ENCODE measurements around the gene C4A. TPM values are rescaled to one million over a fixed set of nuclear protein-coding genes. Genes with fewer than 3 reads are reported as not detected.
"Not testable (repeated sequence)": the region's sequence is repeated elsewhere in the genome, so short reads cannot be mapped to it uniquely, and the experiment has no call there.

C4A gene
- polyA plus RNA-seq, 3 donors = 12.6 TPM; not detected in 2

GRCh38 chr6:31979238-31979898, 2.5 kb upstream of the C4A start:
- Histone ChIP-seq H4K20me1 (ENCODE audit: insufficient read depth, low read length) (no peaks in the 10 kb centered on the region), H3K4me2 (replicated peaks; ENCODE audit: extremely low read depth, low read length, poor library complexity, severe bottlenecking) (no peak overlapping the region), H3K4me3 (replicated peaks in 1 of 3; ENCODE audit: low read depth in 2 of 3, low read length in 3 of 3) (no peak overlapping the region), H3K9ac (ENCODE audit: insufficient read depth, low read length, poor library complexity, severe bottlenecking) (no peak overlapping the region), H3K4me1 (ENCODE audit: control insufficient read depth in 1 of 2, insufficient read depth in 2 of 2, low read length in 2 of 2) (no peaks in the 10 kb centered on the region), H2AFZ (ENCODE audit: insufficient read depth, low read depth, low read length, poor library complexity, severe bottlenecking) (no peak overlapping the region), H3K27me3 (ENCODE audit: control insufficient read depth in 2 of 2, insufficient read depth in 2 of 2, low read length in 2 of 2) (no peaks in the 10 kb centered on the region), H3K27ac (ENCODE audit: low read depth in 1 of 2, low read length in 2 of 2) (no peak overlapping the region), H3K36me3 (replicated peaks in 1 of 2; ENCODE audit: control insufficient read depth in 1 of 2, insufficient read depth in 2 of 2, low read length in 2 of 2) (peaks cover 11 to 19% of the 10 kb centered on the region in 2 donors), H3K9me3 (replicated peaks in 1 of 2; ENCODE audit: control insufficient read depth in 1 of 2, insufficient read depth in 1 of 2, low read length in 2 of 2) (no peaks in the 10 kb centered on the region), H3K79me2 (ENCODE audit: insufficient read depth, low read length) (no peaks in the 10 kb centered on the region)
- DNase-seq = no peak
- Mint-ChIP-seq H3K4me3 (no peak overlapping the region), H3K9me3 (peaks cover 0 to 7% (median 0%) of the 10 kb centered on the region in 7 donors), H3K36me3 (peaks cover 14 to 35% of the 10 kb centered on the region in 2 donors), H3K4me1 (peaks cover 2% of the 10 kb centered on the region), H3K27ac (peak overlapping the region in 1 of 7 donors; percentile 13), H3K27me3 (ENCODE audit: low read depth in 3 of 3) (no peaks in the 10 kb centered on the region)
- TF ChIP-seq CTCF (IDR thresholded peaks at IDR 0.05) = no peak
- intact Hi-C loops (cut with micrococcal nuclease) = no loop called here
- 100% methylated on average over 2 of the region's 3 CpGs for WGBS (ENCODE audit: insufficient coverage)

- H3K36me3 Mint-ChIP-seq = peaks cover 13 to 29% of the 10 kb centered on the region in 2 donors
- H3K4me3 ChIP-seq (replicated peaks in 1 of 3; ENCODE audit: low read depth in 2 of 3, low read length in 3 of 3); DNase-seq; H3K79me2 ChIP-seq (ENCODE audit: insufficient read depth, low read length); H3K4me3 Mint-ChIP-seq; H3K27ac ChIP-seq (ENCODE audit: low read depth in 1 of 2, low read length in 2 of 2); H3K9me3 Mint-ChIP-seq; H3K4me1 Mint-ChIP-seq; H3K27me3 ChIP-seq (ENCODE audit: control insufficient read depth in 2 of 2, insufficient read depth in 2 of 2, low read length in 2 of 2); H4K20me1 ChIP-seq (ENCODE audit: insufficient read depth, low read length); intact Hi-C loops (cut with micrococcal nuclease); H3K4me1 ChIP-seq (ENCODE audit: control insufficient read depth in 1 of 2, insufficient read depth in 2 of 2, low read length in 2 of 2); H3K4me2 ChIP-seq (replicated peaks; ENCODE audit: extremely low read depth, low read length, poor library complexity, severe bottlenecking); H3K27me3 Mint-ChIP-seq (ENCODE audit: low read depth in 3 of 3); H3K9ac ChIP-seq (ENCODE audit: insufficient read depth, low read length, poor library complexity, severe bottlenecking); H2AFZ ChIP-seq (ENCODE audit: insufficient read depth, low read depth, low read length, poor library complexity, severe bottlenecking); H3K9me3 ChIP-seq (replicated peaks in 1 of 2; ENCODE audit: control insufficient read depth in 1 of 2, insufficient read depth in 1 of 2, low read length in 2 of 2): not testable (repeated sequence)
- H3K27ac Mint-ChIP-seq = peak overlapping the region in 1 of 7 donors; percentile 32
- 100% methylated on average over 2 of the region's 13 CpGs for WGBS (ENCODE audit: insufficient coverage)
- peaks cover 11 to 19% of the 10 kb centered on the region in 2 donors for H3K36me3 ChIP-seq (replicated peaks in 1 of 2; ENCODE audit: control insufficient read depth in 1 of 2, insufficient read depth in 2 of 2, low read length in 2 of 2)
Observed at GRCh38 chr6:31980195-31980876, 1.5 kb upstream of the C4A start.

GRCh38 chr6:31980998-31981397, 859 bp upstream of the C4A start:
- H3K4me1 Mint-ChIP-seq; H3K4me3 Mint-ChIP-seq; H3K9ac ChIP-seq (ENCODE audit: insufficient read depth, low read length, poor library complexity, severe bottlenecking); H3K4me3 ChIP-seq (replicated peaks in 1 of 3; ENCODE audit: low read depth in 2 of 3, low read length in 3 of 3); H3K79me2 ChIP-seq (ENCODE audit: insufficient read depth, low read length); intact Hi-C loops (cut with micrococcal nuclease); H3K4me1 ChIP-seq (ENCODE audit: control insufficient read depth in 1 of 2, insufficient read depth in 2 of 2, low read length in 2 of 2); H3K4me2 ChIP-seq (replicated peaks; ENCODE audit: extremely low read depth, low read length, poor library complexity, severe bottlenecking); H3K9me3 ChIP-seq (replicated peaks in 1 of 2; ENCODE audit: control insufficient read depth in 1 of 2, insufficient read depth in 1 of 2, low read length in 2 of 2); H3K9me3 Mint-ChIP-seq; H3K27ac ChIP-seq (ENCODE audit: low read depth in 1 of 2, low read length in 2 of 2); H3K27me3 ChIP-seq (ENCODE audit: control insufficient read depth in 2 of 2, insufficient read depth in 2 of 2, low read length in 2 of 2); H3K27ac Mint-ChIP-seq; DNase-seq; H3K27me3 Mint-ChIP-seq (ENCODE audit: low read depth in 3 of 3); H4K20me1 ChIP-seq (ENCODE audit: insufficient read depth, low read length); H2AFZ ChIP-seq (ENCODE audit: insufficient read depth, low read depth, low read length, poor library complexity, severe bottlenecking): not testable (repeated sequence)
- peaks cover 11 to 19% of the 10 kb centered on the region in 2 donors for H3K36me3 ChIP-seq (replicated peaks in 1 of 2; ENCODE audit: control insufficient read depth in 1 of 2, insufficient read depth in 2 of 2, low read length in 2 of 2)
- peaks cover 13 to 26% of the 10 kb centered on the region in 2 donors for H3K36me3 Mint-ChIP-seq
- no CpG with 5 or more reads among the region's 5 CpGs for WGBS (ENCODE audit: insufficient coverage)

GRCh38 chr6:31989363-31989762, 7.5 kb downstream of the C4A start:
- not testable (repeated sequence) for H3K4me1 Mint-ChIP-seq; H3K27me3 ChIP-seq (ENCODE audit: control insufficient read depth in 2 of 2, insufficient read depth in 2 of 2, low read length in 2 of 2)

More at GRCh38 chr6:31989363-31989762, 7.5 kb downstream of the C4A start:
- intact Hi-C loops (cut with micrococcal nuclease); H4K20me1 ChIP-seq (ENCODE audit: insufficient read depth, low read length); H3K27ac Mint-ChIP-seq; H3K9me3 ChIP-seq (replicated peaks in 1 of 2; ENCODE audit: control insufficient read depth in 1 of 2, insufficient read depth in 1 of 2, low read length in 2 of 2); H3K79me2 ChIP-seq (ENCODE audit: insufficient read depth, low read length); DNase-seq; H3K9me3 Mint-ChIP-seq; H3K4me1 ChIP-seq (ENCODE audit: control insufficient read depth in 1 of 2, insufficient read depth in 2 of 2, low read length in 2 of 2); H3K27me3 Mint-ChIP-seq (ENCODE audit: low read depth in 3 of 3); H3K9ac ChIP-seq (ENCODE audit: insufficient read depth, low read length, poor library complexity, severe bottlenecking); H3K27ac ChIP-seq (ENCODE audit: low read depth in 1 of 2, low read length in 2 of 2); H2AFZ ChIP-seq (ENCODE audit: insufficient read depth, low read depth, low read length, poor library complexity, severe bottlenecking); H3K36me3 ChIP-seq (replicated peaks in 1 of 2; ENCODE audit: control insufficient read depth in 1 of 2, insufficient read depth in 2 of 2, low read length in 2 of 2); H3K4me3 Mint-ChIP-seq; H3K4me3 ChIP-seq (replicated peaks in 1 of 3; ENCODE audit: low read depth in 2 of 3, low read length in 3 of 3); H3K4me2 ChIP-seq (replicated peaks; ENCODE audit: extremely low read depth, low read length, poor library complexity, severe bottlenecking); H3K36me3 Mint-ChIP-seq: not testable (repeated sequence)
- no CpG with 5 or more reads among the region's 10 CpGs for WGBS (ENCODE audit: insufficient coverage)

Data from CD14-positive monocyte (primary cell).